ENCODE results near the gene PEX11B. TPM values are rescaled to one million over a fixed set of nuclear protein-coding genes. Genes with fewer than 3 reads are reported as not detected.
"Not testable (repeated sequence)": the region's sequence is repeated elsewhere in the genome, so short reads cannot be mapped to it uniquely, and the experiment has no call there.

The PEX11B gene
- total RNA-seq, 1 experiment from 2014 or later: 22.4 TPM

GRCh38 chr1:145937436-145937835 lies 18.9 kb upstream of the PEX11B start:
- ChIA-PET POLR2A (ENCODE audit: low non-redundant PET) (no interaction called here), CTCF (no interaction called here)
- Histone ChIP-seq H3K27ac (ENCODE audit: low read depth, low read length, poor library complexity, severe bottlenecking) (no peak overlapping the region), H3K36me3 (ENCODE audit: insufficient read depth, low read length, poor library complexity, severe bottlenecking) (peaks cover 32% of the 10 kb centered on the region), H3K27me3 (replicated peaks; ENCODE audit: insufficient read depth, low read depth, low read length, poor library complexity) (no peaks in the 10 kb centered on the region), H3K4me1 (ENCODE audit: insufficient read depth, low read length, poor library complexity, severe bottlenecking) (no peaks in the 10 kb centered on the region), H3K9me3 (ENCODE audit: low read depth, low read length, poor library complexity, severe bottlenecking) (no peaks in the 10 kb centered on the region), H3K4me3 (ENCODE audit: low read depth, low read length, poor library complexity, severe bottlenecking) (no peak overlapping the region)
- no peak for DNase-seq (ENCODE audit: low spot score)
- TF ChIP-seq, protein P1, sequence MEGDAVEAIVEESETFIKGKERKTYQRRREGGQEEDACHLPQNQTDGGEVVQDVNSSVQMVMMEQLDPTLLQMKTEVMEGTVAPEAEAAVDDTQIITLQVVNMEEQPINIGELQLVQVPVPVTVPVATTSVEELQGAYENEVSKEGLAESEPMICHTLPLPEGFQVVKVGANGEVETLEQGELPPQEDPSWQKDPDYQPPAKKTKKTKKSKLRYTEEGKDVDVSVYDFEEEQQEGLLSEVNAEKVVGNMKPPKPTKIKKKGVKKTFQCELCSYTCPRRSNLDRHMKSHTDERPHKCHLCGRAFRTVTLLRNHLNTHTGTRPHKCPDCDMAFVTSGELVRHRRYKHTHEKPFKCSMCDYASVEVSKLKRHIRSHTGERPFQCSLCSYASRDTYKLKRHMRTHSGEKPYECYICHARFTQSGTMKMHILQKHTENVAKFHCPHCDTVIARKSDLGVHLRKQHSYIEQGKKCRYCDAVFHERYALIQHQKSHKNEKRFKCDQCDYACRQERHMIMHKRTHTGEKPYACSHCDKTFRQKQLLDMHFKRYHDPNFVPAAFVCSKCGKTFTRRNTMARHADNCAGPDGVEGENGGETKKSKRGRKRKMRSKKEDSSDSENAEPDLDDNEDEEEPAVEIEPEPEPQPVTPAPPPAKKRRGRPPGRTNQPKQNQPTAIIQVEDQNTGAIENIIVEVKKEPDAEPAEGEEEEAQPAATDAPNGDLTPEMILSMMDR (conservative IDR thresholded peaks at IDR 0.05; ENCODE audit: low read depth, low read length): no peak
- no peak for TF ChIP-seq EZH2 (IDR thresholded peaks at IDR 0.05; ENCODE audit: borderline replicate concordance, low read depth, low read length, poor library complexity, severe bottlenecking)
- intact Hi-C loops (cut with micrococcal nuclease; ENCODE audit: unreplicated experiment): no loop called here
- BruUV-seq (replicated peaks): no TSS peak

GRCh38 chr1:145936247-145936646 lies 17.7 kb upstream of the PEX11B start:
- ChIA-PET POLR2A (ENCODE audit: low non-redundant PET) (no interaction called here), CTCF (no interaction called here)
- no peak overlapping the region for H3K27ac ChIP-seq (ENCODE audit: low read depth, low read length, poor library complexity, severe bottlenecking)
- H3K4me1 ChIP-seq (ENCODE audit: insufficient read depth, low read length, poor library complexity, severe bottlenecking): no peaks in the 10 kb centered on the region
- peaks cover 27% of the 10 kb centered on the region for H3K36me3 ChIP-seq (ENCODE audit: insufficient read depth, low read length, poor library complexity, severe bottlenecking)
- H3K9me3 ChIP-seq (ENCODE audit: low read depth, low read length, poor library complexity, severe bottlenecking): no peaks in the 10 kb centered on the region
- no peak for DNase-seq (ENCODE audit: low spot score)
- no TSS peak for BruUV-seq (replicated peaks)
- H3K27me3 ChIP-seq (replicated peaks; ENCODE audit: insufficient read depth, low read depth, low read length, poor library complexity): no peaks in the 10 kb centered on the region
- TF ChIP-seq, protein P1 (conservative IDR thresholded peaks at IDR 0.05; ENCODE audit: low read depth, low read length): no peak
- no peak for TF ChIP-seq EZH2 (IDR thresholded peaks at IDR 0.05; ENCODE audit: borderline replicate concordance, low read depth, low read length, poor library complexity, severe bottlenecking)
- H3K4me3 ChIP-seq (ENCODE audit: low read depth, low read length, poor library complexity, severe bottlenecking): no peak overlapping the region
- intact Hi-C loops (cut with micrococcal nuclease; ENCODE audit: unreplicated experiment): no loop called here

GRCh38 chr1:145935708-145936107 lies 17.2 kb upstream of the PEX11B start:
- POLR2A ChIA-PET (ENCODE audit: low non-redundant PET): interaction anchor here (0.5 kb wide), 1 partner anchor 18 kb away, joined by 5 read pairs; no protein-coding TSS in a partner anchor

GRCh38 chr1:145932522-145933009 lies 14.0 kb upstream of the PEX11B start:
- POLR2A ChIA-PET (ENCODE audit: low non-redundant PET); CTCF ChIA-PET; DNase-seq (ENCODE audit: low spot score); H3K9me3 ChIP-seq (ENCODE audit: low read depth, low read length, poor library complexity, severe bottlenecking); intact Hi-C loops (cut with micrococcal nuclease; ENCODE audit: unreplicated experiment); H3K27ac ChIP-seq (ENCODE audit: low read depth, low read length, poor library complexity, severe bottlenecking); H3K27me3 ChIP-seq (replicated peaks; ENCODE audit: insufficient read depth, low read depth, low read length, poor library complexity); H3K4me3 ChIP-seq (ENCODE audit: low read depth, low read length, poor library complexity, severe bottlenecking); BruUV-seq (replicated peaks); H3K4me1 ChIP-seq (ENCODE audit: insufficient read depth, low read length, poor library complexity, severe bottlenecking): not testable (repeated sequence)
- H3K36me3 ChIP-seq (ENCODE audit: insufficient read depth, low read length, poor library complexity, severe bottlenecking): peaks cover 27% of the 10 kb centered on the region

More at GRCh38 chr1:145935708-145936107, 17.2 kb upstream of the PEX11B start:
- Histone ChIP-seq H3K27me3 (replicated peaks; ENCODE audit: insufficient read depth, low read depth, low read length, poor library complexity) (no peaks in the 10 kb centered on the region), H3K36me3 (ENCODE audit: insufficient read depth, low read length, poor library complexity, severe bottlenecking) (peaks cover 27% of the 10 kb centered on the region), H3K4me1 (ENCODE audit: insufficient read depth, low read length, poor library complexity, severe bottlenecking) (no peaks in the 10 kb centered on the region), H3K27ac (ENCODE audit: low read depth, low read length, poor library complexity, severe bottlenecking) (no peak overlapping the region), H3K9me3 (ENCODE audit: low read depth, low read length, poor library complexity, severe bottlenecking) (no peaks in the 10 kb centered on the region), H3K4me3 (ENCODE audit: low read depth, low read length, poor library complexity, severe bottlenecking) (no peak overlapping the region)
- CTCF ChIA-PET: no interaction called here
- no TSS peak for BruUV-seq (replicated peaks)
- intact Hi-C loops (cut with micrococcal nuclease; ENCODE audit: unreplicated experiment): no loop called here
- no peak for DNase-seq (ENCODE audit: low spot score)
- TF ChIP-seq, protein P1 (conservative IDR thresholded peaks at IDR 0.05; ENCODE audit: low read depth, low read length): no peak
- TF ChIP-seq EZH2 (IDR thresholded peaks at IDR 0.05; ENCODE audit: borderline replicate concordance, low read depth, low read length, poor library complexity, severe bottlenecking): no peak
